PC-3 (cell line): ENCODE data around the gene LRRFIP1. TPM values are rescaled to one million over a fixed set of nuclear protein-coding genes. Genes with fewer than 3 reads are reported as not detected.

ENCODE experiments used
- ATAC-seq: fragments of 200-7000 bp; cut with Tn5 transposase; 2 replicates; pipeline ENCODE4 v1.9.1; 2020; ENCODE audit warnings: mild to moderate bottlenecking, moderate library complexity
- BruUV-seq: library from RNA; stranded (reverse); fragments of 400-500 nt; replicated peaks from 2 replicates; lab custom pipeline; 2021; lab: Mats Ljungman, UMichigan
- CTCF ChIA-PET: fragments of 300-600 bp; sonication (Branson Sonifier 250); formaldehyde crosslinking; loops from one replicate; lab custom pipeline; 2022; ENCODE audit warnings: antibody characterized with exemption; lab: Charles Lee
- POLR2A ChIA-PET: fragments of 300-600 bp; sonication (Branson Sonifier 250); formaldehyde crosslinking; loops from one replicate; lab custom pipeline; 2022; ENCODE audit warnings: antibody characterized with exemption; ENCODE audit not compliant: unreplicated experiment; lab: Charles Lee
- DNase-seq: peaks from one replicate; pipeline ENCODE4 v3.0.0-alpha.2; 2015
- H2AFZ ChIP-seq: fragments of 300-600 bp; sonication (generic); 2 replicates; pipeline ENCODE4 v1.6.0; 2016; ENCODE audit warnings: antibody characterized with exemption, low read length
- H3F3A ChIP-seq: fragments of 300-600 bp; sonication (generic); one replicate; pipeline ENCODE4 v1.6.0; 2017; ENCODE audit warnings: antibody characterized with exemption, low read length, control low read depth, mild to moderate bottlenecking; ENCODE audit not compliant: unreplicated experiment
- H3K27ac ChIP-seq: fragments of 300-600 bp; sonication (generic); 2 replicates; pipeline ENCODE4 v1.5.1; 2016; ENCODE audit warnings: mild to moderate bottlenecking, low read length
- H3K27me3 ChIP-seq: fragments of 300-600 bp; sonication (generic); 2 replicates; pipeline ENCODE4 v1.6.1; 2016; ENCODE audit warnings: low read length, mixed read lengths
- H3K36me3 ChIP-seq: fragments of 300-600 bp; sonication (generic); 2 replicates; pipeline ENCODE4 v1.6.1; 2016; ENCODE audit warnings: low read depth, mixed run types, low read length, mixed read lengths
- H3K4me1 ChIP-seq: fragments of 300-600 bp; sonication (generic); 2 replicates; pipeline ENCODE4 v1.5.1; 2016; ENCODE audit warnings: low read length; ENCODE audit not compliant: insufficient read depth
- H3K4me2 ChIP-seq: fragments of 300-600 bp; sonication (generic); 2 replicates; pipeline ENCODE4 v1.6.0; 2016; ENCODE audit warnings: low read length
- H3K4me3 ChIP-seq: fragments of 300-600 bp; sonication (generic); 2 replicates; pipeline ENCODE4 v1.5.1; 2016; ENCODE audit warnings: mild to moderate bottlenecking, low read length, mixed read lengths
- H3K79me2 ChIP-seq: fragments of 300-600 bp; sonication (generic); 2 replicates; pipeline ENCODE4 v1.6.1; 2017; ENCODE audit warnings: low read length, mixed read lengths
- H3K9ac ChIP-seq: fragments of 300-600 bp; sonication (generic); 2 replicates; pipeline ENCODE4 v1.6.0; 2016; ENCODE audit warnings: mild to moderate bottlenecking, low read length
- H3K9me2 ChIP-seq: fragments of 300-600 bp; sonication (generic); replicated peaks from 2 replicates; pipeline ENCODE4 v1.6.1; 2016; ENCODE audit warnings: mixed run types, low read length, mixed read lengths
- H3K9me3 ChIP-seq: fragments of 300-600 bp; sonication (generic); 2 replicates; pipeline ENCODE4 v1.6.1; 2016; ENCODE audit warnings: low read length, mixed read lengths
- H4K20me1 ChIP-seq: fragments of 300-600 bp; sonication (generic); 2 replicates; pipeline ENCODE4 v1.6.1; 2016; ENCODE audit warnings: low read length, mixed read lengths
- CTCF ChIP-seq: fragments of 300-600 bp; sonication (generic); conservative IDR thresholded peaks from 2 replicates; pipeline ENCODE4 v1.5.1; 2017; ENCODE audit warnings: antibody characterized with exemption, low read depth, mild to moderate bottlenecking, low read length
- EZH2 ChIP-seq: fragments of 300-600 bp; sonication (generic); IDR thresholded peaks from one replicate; pipeline ENCODE4 v1.6.1; 2017; ENCODE audit warnings: antibody characterized with exemption, mild to moderate bottlenecking, low read length; ENCODE audit not compliant: unreplicated experiment
- EZH2phosphoT487 ChIP-seq: fragments of 300-600 bp; sonication (generic); IDR thresholded peaks from 2 replicates; pipeline ENCODE4 v1.6.1; 2018; ENCODE audit warnings: mild to moderate bottlenecking, antibody characterized with exemption, low read length, borderline replicate concordance
- intact Hi-C: fragments of 100-400 bp; cut with micrococcal nuclease; formaldehyde crosslinking; loops from 2 replicates; pipeline ENCODE4 v1.9.0; 2023
- total RNA-seq: library from RNA; depleted of rRNA; stranded (reverse); fragments of >200 nt; gene quantifications from 2 replicates; pipeline ENCODE4 v1.2.3, GENCODE V29; 2014

LRRFIP1 gene
- total RNA-seq, 1 experiment from 2014 or later = 87.8 TPM

- ChIA-PET POLR2A (no interaction called here), CTCF (no interaction called here)
- H3K9ac ChIP-seq = no peak overlapping the region
- no peaks in the 10 kb centered on the region for H3K27me3 ChIP-seq
- no peak overlapping the region for H3K27ac ChIP-seq
- peaks cover 21% of the 10 kb centered on the region for H3K4me1 ChIP-seq
- no peak overlapping the region for H3K4me3 ChIP-seq
- no peak overlapping the region for H2AFZ ChIP-seq
- ATAC-seq (no peak), DNase-seq (peak; percentile 25)
- no peak overlapping the region for H3K4me2 ChIP-seq
- peaks cover 76% of the 10 kb centered on the region for H3K79me2 ChIP-seq
- no peaks in the 10 kb centered on the region for H3K9me2 ChIP-seq
- H4K20me1 ChIP-seq = peaks cover 4% of the 10 kb centered on the region; the same call in 1 of the 2 replicates
- no peaks in the 10 kb centered on the region for H3K9me3 ChIP-seq
- no peaks in the 10 kb centered on the region; the same call in 1 of the 2 replicates for H3K36me3 ChIP-seq
- BruUV-seq = no TSS peak
- intact Hi-C loops = no loop called here
- no peaks in the 10 kb centered on the region for H3F3A ChIP-seq
- no peak for TF ChIP-seq CTCF
- TF ChIP-seq EZH2phosphoT487 = no peak
- no peak for TF ChIP-seq EZH2
Measured at GRCh38 chr2:237727363-237727762, 100.0 kb downstream of the LRRFIP1 start.

- TF ChIP-seq CTCF (no peak), EZH2phosphoT487 (no peak), EZH2 (no peak)
- H3K36me3 ChIP-seq = peaks cover 2% of the 10 kb centered on the region; the same call in 1 of the 2 replicates
- H3K9ac ChIP-seq = no peak overlapping the region
- H3K4me2 ChIP-seq = no peak overlapping the region
- H3K4me1 ChIP-seq = peaks cover 27% of the 10 kb centered on the region
- ATAC-seq (no peak), DNase-seq (no peak)
- H2AFZ ChIP-seq = no peak overlapping the region
- ChIA-PET POLR2A (interaction anchor here (0.6 kb wide), 1 partner anchor 37 kb away, joined by 7 read pairs; no protein-coding TSS in a partner anchor), CTCF (no interaction called here)
- no peaks in the 10 kb centered on the region for H3K27me3 ChIP-seq
- H3K9me3 ChIP-seq = no peaks in the 10 kb centered on the region
- H4K20me1 ChIP-seq = peaks cover 4% of the 10 kb centered on the region; the same call in 1 of the 2 replicates
- no peak overlapping the region for H3K4me3 ChIP-seq
- H3K27ac ChIP-seq = no peak overlapping the region
- peaks cover 79% of the 10 kb centered on the region for H3K79me2 ChIP-seq
- BruUV-seq = no TSS peak
- intact Hi-C loops = loop anchor here (2.0 to 10.0 kb wide), 2 partner anchors 15 to 125 kb away; no protein-coding TSS in a partner anchor
- no peaks in the 10 kb centered on the region for H3F3A ChIP-seq
- H3K9me2 ChIP-seq = no peaks in the 10 kb centered on the region
Measured at GRCh38 chr2:237729681-237730475, 102.5 kb downstream of the LRRFIP1 start.
